Glomerular visceral epithelial cell (primary cell): ENCODE results near the gene RHBDD1.
"Not testable (repeated sequence)": the region's sequence is repeated elsewhere in the genome, so short reads cannot be mapped to it uniquely, and the experiment has no call there.

Experiments
- DNase-seq: peaks from one replicate; pipeline ENCODE4 v3.0.0-alpha.2; 2016; ENCODE audit errors: extremely low spot score

The RHBDD1 gene

DNA sequence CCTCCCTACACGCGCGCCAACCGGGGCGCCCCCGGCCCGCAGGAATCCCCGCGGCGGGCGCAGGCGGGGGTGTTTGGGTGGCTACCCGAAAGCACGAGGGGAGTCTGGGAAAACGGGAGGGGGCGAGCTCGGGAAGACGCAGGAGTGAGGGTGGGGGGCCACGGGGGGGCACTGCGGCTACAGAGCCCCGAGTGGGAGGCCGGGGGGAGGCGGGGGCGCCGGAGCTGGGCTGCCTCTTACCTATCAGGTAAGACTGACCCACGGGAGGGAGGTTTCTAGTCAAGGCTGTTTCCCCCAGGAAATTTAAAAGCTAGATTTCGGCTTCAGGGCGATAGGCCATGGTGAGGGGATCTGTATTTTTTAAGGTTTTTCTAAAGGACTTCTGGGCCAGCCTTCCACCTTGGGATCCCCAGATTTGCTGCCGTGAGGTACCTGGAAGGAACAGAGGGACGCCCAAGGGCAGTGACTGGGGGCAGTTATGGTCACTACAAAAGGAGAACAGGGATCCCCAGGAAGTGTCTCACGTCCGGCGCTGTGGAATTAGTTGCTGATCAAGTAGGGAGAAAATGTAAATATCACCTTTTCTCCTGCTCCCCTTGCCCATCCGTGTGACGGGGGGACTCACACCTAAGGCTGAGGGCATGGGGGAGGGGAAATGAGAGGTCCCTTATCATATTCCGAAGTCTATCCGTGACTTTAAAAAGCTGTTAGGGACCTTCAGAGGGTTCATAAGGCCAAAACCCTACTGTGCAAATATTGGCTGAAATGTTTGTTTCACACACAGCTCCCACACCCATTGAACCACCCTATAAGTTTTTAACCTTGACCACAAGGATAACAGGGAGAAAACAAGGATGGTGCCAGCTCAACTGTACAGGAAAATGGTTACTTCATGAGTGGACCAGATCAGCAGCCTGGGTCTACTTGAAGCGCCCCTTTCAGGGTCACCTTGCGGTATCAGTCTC is 35.6 kb upstream of the RHBDD1 start:
- DNase-seq = peak; percentile 34

DNA sequence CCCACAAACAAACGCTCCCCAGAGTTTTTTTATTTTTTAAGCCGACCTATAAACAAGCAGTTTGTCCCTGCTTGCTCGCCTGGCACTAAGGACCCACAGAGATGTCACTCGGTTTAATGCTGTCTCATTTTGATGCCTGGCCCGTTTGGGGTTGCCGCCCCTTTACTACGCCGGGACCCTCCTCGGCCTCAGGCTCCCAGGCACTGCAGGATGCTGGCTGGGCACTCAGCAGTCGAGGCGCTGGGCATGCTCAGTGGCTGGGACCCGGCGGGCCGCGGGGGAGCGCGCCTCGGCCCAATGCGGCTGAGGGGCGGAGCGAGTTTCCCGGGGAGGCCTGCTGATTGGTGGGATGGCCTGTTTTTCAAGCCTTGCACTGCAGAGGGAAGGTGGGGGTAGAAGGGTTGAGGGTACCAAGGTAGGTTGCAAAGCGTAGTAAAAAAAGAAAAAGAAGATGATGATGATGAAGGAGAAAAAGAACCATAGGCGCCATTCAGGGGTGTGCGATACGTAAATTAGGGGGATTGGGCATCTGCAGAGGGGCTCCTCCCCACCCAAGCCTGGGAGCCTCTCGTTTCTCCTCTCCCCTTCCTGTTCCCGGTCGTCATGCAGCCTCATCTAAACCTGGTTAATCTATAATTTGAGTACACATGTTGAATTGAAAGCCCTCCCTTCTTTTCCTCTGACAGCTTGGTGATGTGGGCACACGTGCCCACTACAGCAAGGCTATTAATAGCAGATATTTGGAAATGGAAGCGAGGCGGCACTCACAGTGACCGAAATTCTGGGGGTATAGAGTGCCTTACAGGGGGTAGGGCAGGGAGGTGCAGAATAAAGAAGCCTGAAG is 34.7 kb upstream of the RHBDD1 start:
- DNase-seq = peak; percentile 90

DNA sequence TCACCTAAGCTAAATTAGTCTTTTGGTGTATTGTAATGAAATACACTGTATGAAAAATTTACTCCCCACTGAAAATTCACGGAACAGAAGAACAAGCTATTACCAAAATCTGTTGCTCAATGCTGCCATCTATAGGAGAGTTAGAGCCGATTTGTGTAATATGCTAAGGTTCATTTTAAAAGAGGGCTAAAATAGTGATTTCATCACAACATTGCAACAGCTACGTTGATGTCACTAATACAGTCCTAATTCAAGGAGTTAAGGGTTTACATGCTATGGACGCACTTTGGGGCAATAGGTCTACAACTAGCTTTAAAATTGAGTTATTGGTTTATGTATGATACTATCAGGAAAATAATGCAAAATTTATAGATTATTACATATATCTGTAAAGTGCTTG is 33.3 kb upstream of the RHBDD1 start:
- DNase-seq = peak; percentile 72

DNA sequence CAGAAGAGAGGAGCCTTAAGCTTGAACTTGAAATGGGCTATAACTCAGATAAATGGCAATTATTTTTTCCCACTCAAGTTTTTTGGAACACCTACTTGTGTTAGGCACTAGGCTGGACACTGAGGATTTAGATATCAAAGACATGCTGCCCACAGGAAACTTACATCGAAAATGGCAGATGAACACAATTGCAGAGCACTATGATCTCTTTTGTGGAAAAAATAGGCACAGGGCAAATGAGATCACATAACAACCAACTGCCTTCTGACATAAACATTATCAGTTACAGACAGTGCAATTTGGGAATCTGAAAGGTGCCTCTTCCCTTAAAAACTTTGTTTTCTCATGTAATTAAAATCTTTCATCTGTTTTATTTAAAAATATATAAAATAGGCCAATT is 32.4 kb upstream of the RHBDD1 start:
- no peak for DNase-seq

DNA sequence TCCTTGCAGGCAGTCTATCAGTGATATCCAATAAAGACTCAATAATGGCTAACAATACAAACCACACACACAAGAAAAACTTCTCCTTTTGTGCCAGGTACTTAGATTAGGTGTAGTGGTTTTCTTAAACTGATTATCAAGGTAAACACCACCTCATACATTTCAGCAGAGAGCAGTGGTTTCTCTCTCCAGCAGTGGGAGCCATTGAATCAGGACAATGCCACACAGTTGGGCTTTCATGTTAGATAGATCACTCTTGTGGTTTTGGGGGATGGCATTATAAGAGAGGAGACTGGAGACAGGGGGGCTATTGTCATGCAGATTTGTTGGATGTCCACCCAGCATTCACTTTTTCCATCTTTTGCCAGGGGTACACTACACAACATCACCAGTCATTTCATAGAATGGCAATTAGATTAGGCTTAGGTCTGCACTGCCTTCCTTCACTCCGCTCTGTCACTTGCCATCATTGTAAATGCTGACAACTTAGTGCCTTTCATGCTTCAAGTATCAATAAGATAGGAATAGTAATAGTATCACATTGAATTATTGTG is 22.6 kb upstream of the RHBDD1 start:
- no peak for DNase-seq

DNA sequence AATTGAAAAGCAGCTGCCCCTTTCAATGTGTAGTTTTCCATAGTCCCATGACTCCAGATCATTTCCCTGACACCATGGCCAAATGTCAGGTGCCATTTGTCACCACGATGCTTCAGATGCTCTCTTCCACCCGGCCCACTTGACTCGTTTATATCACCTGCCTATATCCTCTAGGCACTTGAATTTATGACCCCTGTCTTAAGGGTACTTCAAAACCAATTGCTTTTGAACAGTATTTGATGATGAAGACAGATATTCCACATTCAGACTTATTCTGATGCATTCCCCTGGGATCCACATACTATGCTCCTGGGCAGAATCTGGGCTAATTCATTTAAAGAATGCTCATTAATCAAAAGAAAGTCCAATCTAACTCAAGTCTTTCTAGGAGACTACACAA is 16.9 kb upstream of the RHBDD1 start:
- no peak for DNase-seq

DNA sequence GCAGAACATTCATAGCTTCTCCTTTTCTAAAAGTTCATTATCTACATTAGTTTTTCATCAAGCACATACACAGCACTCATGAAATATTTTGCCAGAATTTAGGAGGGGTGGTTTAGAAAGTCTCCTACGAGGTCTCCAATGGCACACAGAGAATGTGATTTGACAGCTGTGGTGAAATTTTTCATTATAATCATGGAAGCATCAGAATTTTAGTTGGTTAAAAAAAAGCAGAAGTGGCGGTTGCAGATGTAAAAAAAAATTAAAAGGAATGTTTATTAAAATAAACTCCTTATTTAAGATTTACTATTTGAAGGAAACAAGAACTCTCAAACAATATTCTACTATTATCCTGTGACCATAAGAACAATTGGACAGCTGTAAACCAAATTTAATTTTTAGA is 10.8 kb upstream of the RHBDD1 start:
- no peak for DNase-seq

DNA sequence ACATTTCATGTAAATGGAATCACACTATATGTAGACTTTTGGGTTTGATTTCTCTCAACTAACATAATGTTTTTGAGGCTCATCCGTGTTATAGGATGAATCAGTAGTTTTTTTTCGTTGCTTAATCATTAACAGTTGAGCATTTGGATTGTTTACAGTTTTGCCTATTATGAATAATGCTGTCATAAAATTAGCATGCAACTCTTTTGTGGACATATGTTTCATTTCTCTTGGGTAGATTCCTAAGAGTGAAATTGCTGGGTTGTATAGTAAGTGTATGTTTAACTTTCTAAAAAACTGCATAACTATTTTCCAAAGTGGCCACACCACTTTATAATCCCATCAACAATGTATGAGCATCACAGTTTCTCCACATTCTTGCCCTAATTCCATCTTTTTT is 7.7 kb upstream of the RHBDD1 start:
- no peak for DNase-seq

DNA sequence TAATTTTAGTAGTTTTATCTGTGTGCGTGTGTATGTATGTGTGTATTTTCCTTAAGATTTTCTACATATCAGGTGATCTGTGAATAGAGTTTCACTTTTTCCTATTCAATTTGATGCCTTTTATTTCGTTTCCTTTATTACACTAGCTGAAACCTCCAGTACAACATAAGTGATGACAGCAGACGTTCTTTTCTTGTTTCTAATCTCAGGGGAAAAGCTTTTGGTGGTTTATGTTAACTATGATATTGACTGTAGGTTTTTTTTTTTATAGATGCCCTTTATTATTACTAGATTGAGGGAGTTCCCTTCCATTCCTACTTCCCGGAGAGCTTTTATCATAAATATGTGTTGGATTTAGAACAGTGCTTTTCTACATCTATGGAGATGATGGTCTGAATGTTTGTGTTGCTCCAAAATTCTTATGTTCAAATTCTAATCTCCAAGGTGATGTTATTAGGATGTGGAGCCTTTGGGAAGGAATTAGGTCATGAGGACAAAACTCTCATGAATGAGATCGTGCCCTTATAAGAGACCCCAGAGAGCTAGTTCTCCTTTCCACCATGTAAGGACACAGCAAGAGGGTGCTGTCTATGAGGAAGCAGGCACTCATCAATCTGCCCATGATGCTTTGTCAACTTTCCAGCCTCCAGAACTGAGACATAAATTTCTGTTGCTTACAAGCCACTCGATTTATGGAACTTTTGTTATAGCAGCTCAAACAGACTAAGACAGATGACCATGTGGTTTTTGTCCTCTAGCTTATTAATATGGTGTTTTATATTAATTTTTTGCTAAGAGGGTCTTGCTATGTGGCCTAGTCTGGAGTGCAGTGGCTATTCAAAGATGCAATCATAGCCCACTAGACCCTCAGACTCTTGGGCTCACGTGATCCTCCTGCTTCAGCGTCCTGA is 5.9 kb upstream of the RHBDD1 start:
- DNase-seq = no peak

DNA sequence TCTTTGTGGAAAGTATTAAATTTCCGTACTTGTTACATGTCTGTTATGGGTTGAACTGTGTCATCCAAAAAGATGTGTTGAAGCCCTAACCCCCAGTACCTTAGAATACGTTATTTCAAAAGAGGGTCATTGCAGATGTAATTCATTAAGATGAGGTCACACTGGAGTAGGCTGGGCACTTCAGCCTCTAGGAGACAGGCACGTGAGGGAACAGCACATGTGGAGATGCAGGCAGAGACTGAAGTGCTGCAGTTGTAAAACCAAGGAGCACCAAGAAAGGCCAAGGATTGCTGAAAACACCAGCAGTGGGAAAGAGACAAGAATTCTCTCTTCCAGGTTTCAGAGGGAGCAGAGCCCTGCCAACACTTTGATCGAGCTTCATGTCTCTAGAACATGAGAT is 4.6 kb upstream of the RHBDD1 start:
- no peak for DNase-seq

DNA sequence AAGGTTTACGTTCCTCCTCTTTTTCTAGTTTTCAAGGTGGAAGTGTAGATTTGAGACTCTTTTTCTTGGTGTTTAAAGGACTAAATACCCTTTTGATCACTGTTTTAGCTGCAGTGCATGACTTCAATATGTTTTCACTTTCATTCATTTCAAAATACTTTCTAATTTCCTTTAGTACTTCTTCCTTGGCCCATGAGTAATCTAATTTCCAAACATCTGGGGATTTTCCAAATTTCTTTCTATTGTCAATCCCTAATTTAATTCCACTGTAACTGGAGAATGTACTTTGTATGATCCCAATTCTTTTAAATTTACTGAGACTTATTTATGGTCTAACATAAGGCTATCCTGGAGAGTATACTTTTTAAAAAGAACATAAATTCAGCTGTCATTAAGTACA is 3.8 kb upstream of the RHBDD1 start:
- no peak for DNase-seq

DNA sequence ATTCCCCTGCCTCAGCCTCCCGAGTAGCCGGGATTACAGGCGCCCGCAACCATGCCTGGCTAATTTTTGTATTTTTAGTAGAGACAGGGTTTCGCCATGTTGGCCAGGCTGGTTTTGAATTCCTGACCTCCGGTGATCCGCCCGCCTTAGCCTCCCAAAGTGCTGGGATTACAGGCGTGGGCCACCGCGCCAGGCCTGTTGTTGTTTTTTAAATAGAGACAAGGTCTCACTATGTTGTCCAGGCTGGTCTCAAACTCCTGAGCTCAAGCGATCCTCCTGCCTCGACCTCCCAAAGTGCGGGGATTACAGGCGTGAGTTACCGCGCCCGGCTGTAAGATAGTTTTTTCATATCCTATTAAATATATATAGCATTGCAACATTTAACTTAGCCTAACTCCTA is 974 bp upstream of the RHBDD1 start:
- not testable (repeated sequence) for DNase-seq

DNA sequence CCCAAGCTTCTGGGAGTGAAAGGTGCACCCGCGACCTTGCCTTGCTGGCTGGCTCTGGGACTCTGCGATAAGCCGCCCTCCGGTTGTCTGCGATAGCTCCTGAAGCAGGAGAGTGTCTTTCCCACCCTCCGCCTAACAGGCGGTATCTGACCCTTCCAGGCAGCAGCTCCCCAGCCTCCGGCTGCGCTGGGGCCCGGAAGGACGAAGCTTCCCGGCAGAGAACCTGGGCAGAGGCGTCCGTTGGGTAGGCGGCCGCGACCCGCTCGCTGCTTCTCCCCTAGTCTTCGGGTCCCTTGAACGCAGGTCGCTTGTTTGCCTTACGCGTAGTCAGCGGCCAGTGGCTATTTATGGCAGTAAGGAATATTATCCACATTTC is 446 bp upstream of the RHBDD1 start:
- DNase-seq = no peak

DNA sequence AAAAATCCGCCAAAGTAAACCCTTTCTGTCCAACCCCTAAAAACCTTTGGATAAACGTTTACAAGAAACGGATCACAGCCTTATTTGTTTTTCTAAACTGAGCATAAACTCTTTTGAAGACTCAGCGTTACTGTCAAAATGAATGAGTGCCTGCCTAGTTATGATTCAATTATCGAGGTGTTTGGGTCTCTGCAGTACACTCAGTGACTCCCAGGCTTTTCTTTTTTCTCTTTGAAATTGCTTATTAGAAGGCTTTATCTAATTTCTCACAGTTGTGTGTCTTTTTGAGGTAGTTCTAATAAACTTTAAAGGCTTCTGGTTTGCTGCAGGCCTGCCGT is 663 bp downstream of the RHBDD1 start:
- DNase-seq = no peak

DNA sequence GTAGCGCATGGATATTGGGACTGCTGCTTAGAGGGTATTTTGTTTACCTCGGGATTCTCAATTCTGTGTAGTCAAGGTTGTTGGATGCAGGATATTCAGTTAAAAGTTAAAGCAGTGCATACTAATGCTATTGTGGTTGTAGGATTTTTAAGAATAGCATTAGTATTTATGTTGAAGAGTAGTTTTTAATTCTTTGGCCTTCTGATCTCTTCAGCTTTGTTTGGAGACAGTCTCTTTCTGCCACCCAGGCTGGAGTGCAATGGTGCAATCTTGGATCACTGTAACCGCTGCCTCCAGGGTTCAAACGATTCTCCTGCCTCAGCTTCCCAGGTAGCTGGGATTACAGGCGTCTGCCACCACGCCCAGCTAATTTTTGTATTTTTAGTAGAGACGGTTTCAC is 1.5 kb downstream of the RHBDD1 start:
- no peak for DNase-seq

DNA sequence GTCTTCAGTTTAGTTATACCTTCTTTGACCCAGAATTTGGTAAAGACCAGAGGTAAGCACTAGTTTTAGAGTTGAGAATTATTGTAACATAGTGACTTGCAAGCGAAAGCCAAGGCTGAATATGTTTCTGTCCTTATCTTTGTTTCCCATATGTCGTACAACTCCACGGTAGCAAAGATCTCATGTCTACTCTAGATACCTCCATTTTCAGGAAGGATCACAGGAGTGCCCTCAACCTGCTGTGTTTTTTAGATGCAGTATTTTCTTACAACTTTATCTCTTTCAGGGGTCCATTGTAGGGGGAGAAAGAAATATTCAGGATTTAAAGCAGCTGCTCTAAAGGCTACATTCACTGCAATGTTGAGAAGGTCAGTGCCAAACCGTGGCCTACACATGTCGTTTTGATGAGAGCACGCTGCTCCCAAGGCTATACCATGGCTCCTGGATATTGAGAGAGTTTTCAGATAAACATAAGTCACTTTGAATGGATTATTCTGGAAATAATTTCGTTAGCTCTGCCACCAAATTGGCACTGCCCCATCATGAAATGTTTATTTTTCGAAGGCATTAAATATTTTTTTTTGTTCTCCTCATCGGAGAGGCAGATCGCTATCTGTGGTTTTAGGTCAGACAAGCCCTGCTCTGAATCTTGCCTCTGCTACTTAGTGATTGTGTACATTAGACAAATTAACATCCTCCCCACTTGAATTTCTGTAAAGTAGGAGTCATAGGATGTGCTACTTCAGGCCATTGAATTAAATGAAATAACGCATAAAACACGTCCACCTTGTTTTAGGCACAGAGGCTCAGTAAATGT is 2.1 kb downstream of the RHBDD1 start:
- no peak for DNase-seq

DNA sequence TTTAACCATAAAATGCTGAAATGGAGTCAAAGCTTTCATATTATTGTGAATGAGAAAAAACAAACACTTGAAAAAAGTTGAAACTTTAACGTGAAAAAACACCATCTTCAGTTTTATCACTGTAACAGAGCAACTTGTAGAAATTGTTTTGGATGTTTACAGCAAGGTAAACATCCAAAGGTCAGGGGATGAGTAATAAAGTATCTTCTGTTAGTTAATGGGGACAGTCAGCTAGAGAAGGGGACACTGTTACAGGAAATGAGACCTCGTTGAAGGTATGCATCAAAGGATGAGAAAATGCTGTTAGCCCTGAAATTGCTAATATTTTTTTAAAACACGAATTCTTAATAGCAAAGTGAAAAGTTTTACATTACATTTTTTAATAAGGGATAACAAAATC is 2.9 kb downstream of the RHBDD1 start:
- DNase-seq = no peak

DNA sequence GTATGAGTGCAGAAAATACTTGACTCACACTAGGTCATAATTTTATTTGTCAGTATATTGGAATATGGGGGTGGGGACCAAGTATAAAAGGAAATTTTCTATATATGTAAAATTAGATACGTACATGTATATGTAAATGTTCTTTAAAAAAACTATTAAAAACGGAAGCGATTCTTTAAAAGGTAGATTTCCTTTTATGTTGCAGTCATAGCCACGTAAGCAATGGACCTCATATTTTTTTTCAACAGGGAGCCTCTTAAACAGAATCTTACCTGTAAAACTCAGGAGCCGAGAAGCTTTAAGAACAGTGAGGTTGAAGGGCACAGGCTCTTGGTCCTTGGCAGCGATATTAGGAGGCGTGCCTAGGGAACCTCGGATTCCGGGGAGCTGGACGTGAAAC is 3.3 kb downstream of the RHBDD1 start:
- no peak for DNase-seq

DNA sequence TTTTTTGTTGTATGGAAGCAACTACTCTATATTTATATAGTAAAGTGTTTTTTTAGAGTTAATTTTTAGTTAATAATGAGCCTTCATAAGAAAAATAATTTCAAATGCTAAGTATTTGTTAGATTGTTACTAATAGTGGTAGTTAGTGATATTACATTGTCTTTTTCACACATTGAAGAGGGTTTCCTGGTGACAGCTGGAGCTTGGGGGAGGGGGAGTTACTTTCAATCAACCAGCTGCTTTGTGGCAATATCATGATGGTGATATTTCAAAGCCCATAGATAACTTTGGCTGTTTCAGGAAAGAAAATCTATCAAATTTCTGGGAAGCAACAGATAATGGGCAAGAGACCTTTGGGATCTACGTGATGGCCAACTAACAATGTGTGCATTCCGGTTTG is 4.1 kb downstream of the RHBDD1 start:
- no peak for DNase-seq

DNA sequence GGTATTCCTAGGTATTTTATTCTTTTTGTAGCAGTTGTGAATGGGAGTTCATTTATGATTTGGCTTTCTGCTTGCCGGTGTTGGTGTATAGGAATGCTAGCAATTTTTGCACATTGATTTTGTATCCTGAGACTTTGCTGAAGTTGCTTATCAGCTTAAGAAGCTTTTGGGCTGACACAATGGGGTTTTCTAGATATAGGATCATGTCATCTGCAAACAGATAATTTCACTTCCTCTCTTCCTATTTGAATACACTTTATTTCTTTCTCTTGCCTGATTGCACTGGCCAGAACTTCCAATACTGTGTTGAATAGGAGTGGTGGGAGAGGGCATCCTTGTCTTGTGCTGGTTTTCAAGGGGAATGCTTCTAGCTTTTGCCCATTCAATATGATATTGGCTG is 7.1 kb downstream of the RHBDD1 start:
- not testable (repeated sequence) for DNase-seq
